Stomach (tissue), 4 donors: ENCODE measurements around the gene ZBED4.

Experiments used
- CTCF ChIP-seq, 7 experiments: fragments of 450-650 bp in 4 of 7; fragments of 200-600 bp in 3 of 7; sonication (generic) in 3 of 7; IDR thresholded peaks; one replicate each; pipeline ENCODE4 v1.5.1; 2016 to 2019; ENCODE audit warnings: antibody characterized with exemption in 7 of 7, control low read depth in 2 of 7, mild to moderate bottlenecking in 1 of 7
- POLR2A ChIP-seq, 4 donors: fragments of 450-650 bp; IDR thresholded peaks; one replicate each; pipeline ENCODE4 v1.6.1; 2016; ENCODE audit warnings: antibody characterized with exemption in 4 of 4, control low read depth in 2 of 4, mild to moderate bottlenecking in 1 of 4, moderate library complexity in 1 of 4

GRCh38 chr22:49850021-49850911 lies 3.4 kb upstream of the ZBED4 start:
- TF ChIP-seq CTCF (IDR thresholded peaks at IDR 0.05), result no peak
- no peak for TF ChIP-seq POLR2A (IDR thresholded peaks at IDR 0.05)
